GM06990 (cell line): ENCODE results near the gene ACTN1.

ENCODE experiments used
- DNase-seq: peaks from one replicate; pipeline ENCODE4 v3.0.0-alpha.2; 2011; ENCODE audit not compliant: insufficient read length; ENCODE audit errors: extremely low read depth
- H3K27me3 ChIP-seq: replicated peaks from 2 replicates; pipeline ENCODE4 v1.6.0; 2011; ENCODE audit warnings: low read length; ENCODE audit not compliant: control insufficient read depth, insufficient read depth
- H3K36me3 ChIP-seq: 2 replicates; pipeline ENCODE4 v1.5.1; 2011; ENCODE audit warnings: low read length; ENCODE audit not compliant: control insufficient read depth, insufficient read depth
- H3K4me3 ChIP-seq: replicated peaks from 2 replicates; pipeline ENCODE4 v1.5.1; 2011; ENCODE audit warnings: low read depth, mild to moderate bottlenecking, control low read depth, low read length
- CTCF ChIP-seq: IDR thresholded peaks from 2 replicates; pipeline ENCODE4 v1.5.1; 2011; ENCODE audit warnings: low read length, control low read depth, mild to moderate bottlenecking, inconsistent platforms; ENCODE audit not compliant: insufficient read depth, poor library complexity, severe bottlenecking

Gene ACTN1

GRCh38 chr14:68936476-68936875, 42.6 kb downstream of the ACTN1 start:
- Histone ChIP-seq H3K36me3 (no peaks in the 10 kb centered on the region), H3K4me3 (no peak overlapping the region), H3K27me3 (no peaks in the 10 kb centered on the region)
- no peak for DNase-seq
- no peak for TF ChIP-seq CTCF

- no peak overlapping the region for H3K4me3 ChIP-seq
- TF ChIP-seq CTCF = no peak
- no peak for DNase-seq
- H3K36me3 ChIP-seq = no peaks in the 10 kb centered on the region
- H3K27me3 ChIP-seq = no peaks in the 10 kb centered on the region
Observed at GRCh38 chr14:68935761-68936214, 43.3 kb downstream of the ACTN1 start.

- no peaks in the 10 kb centered on the region for H3K27me3 ChIP-seq
- H3K4me3 ChIP-seq = no peak overlapping the region
- DNase-seq = no peak
- no peak for TF ChIP-seq CTCF
- no peaks in the 10 kb centered on the region for H3K36me3 ChIP-seq
Observed at GRCh38 chr14:68934066-68934465, 45.0 kb downstream of the ACTN1 start.

GRCh38 chr14:68932686-68933085, 46.4 kb downstream of the ACTN1 start:
- no peak overlapping the region for H3K4me3 ChIP-seq
- no peak for TF ChIP-seq CTCF
- H3K27me3 ChIP-seq = no peaks in the 10 kb centered on the region
- no peak for DNase-seq
- H3K36me3 ChIP-seq = no peaks in the 10 kb centered on the region

- H3K36me3 ChIP-seq = no peaks in the 10 kb centered on the region
- DNase-seq = no peak
- TF ChIP-seq CTCF = no peak
- H3K4me3 ChIP-seq = no peak overlapping the region
- H3K27me3 ChIP-seq = no peaks in the 10 kb centered on the region
Observed at GRCh38 chr14:68932231-68932630, 46.9 kb downstream of the ACTN1 start.

- TF ChIP-seq CTCF = no peak
- Histone ChIP-seq H3K27me3 (no peaks in the 10 kb centered on the region), H3K4me3 (no peak overlapping the region), H3K36me3 (no peaks in the 10 kb centered on the region)
- DNase-seq = no peak
Observed at GRCh38 chr14:68931474-68932051, 47.5 kb downstream of the ACTN1 start.
